H9 (cell line): ENCODE measurements around the gene TCERG1L. TPM values are rescaled to one million over a fixed set of nuclear protein-coding genes. Genes with fewer than 3 reads are reported as not detected.

Experiments used
- DNase-seq: peaks from one replicate; pipeline ENCODE4 v3.0.0-alpha.2; 2017
- H2AFZ ChIP-seq: one replicate; pipeline ENCODE4 v1.6.1; 2013; ENCODE audit warnings: mild to moderate bottlenecking, low read length, control low read depth, moderate library complexity
- H2AK5ac ChIP-seq: 2 replicates; pipeline ENCODE4 v1.6.1; 2013; ENCODE audit warnings: low read length, control low read depth, mixed read lengths; ENCODE audit not compliant: insufficient read length
- H2BK120ac ChIP-seq: one replicate; pipeline ENCODE4 v1.6.1; 2013; ENCODE audit warnings: low read depth, mild to moderate bottlenecking, low read length, control low read depth, inconsistent platforms; ENCODE audit not compliant: poor library complexity, severe bottlenecking
- H2BK12ac ChIP-seq: 2 replicates; pipeline ENCODE4 v1.6.1; 2013; ENCODE audit warnings: low read length, control low read depth, mixed read lengths, low read depth; ENCODE audit not compliant: insufficient read length
- H2BK15ac ChIP-seq: 2 replicates; pipeline ENCODE4 v1.6.1; 2013; ENCODE audit warnings: low read depth, low read length, control low read depth
- H2BK20ac ChIP-seq: one replicate; pipeline ENCODE4 v1.6.1; 2013; ENCODE audit warnings: low read depth, mild to moderate bottlenecking, low read length, control low read depth, inconsistent platforms; ENCODE audit not compliant: poor library complexity, severe bottlenecking
- H2BK5ac ChIP-seq: 2 replicates; pipeline ENCODE4 v1.6.1; 2013; ENCODE audit warnings: low read length, control low read depth, mixed read lengths; ENCODE audit not compliant: insufficient read length
- H3K14ac ChIP-seq: 2 replicates; pipeline ENCODE4 v1.6.1; 2013; ENCODE audit warnings: low read length, control low read depth; ENCODE audit not compliant: insufficient read depth
- H3K18ac ChIP-seq: 2 replicates; pipeline ENCODE4 v1.6.1; 2013; ENCODE audit warnings: low read depth, mild to moderate bottlenecking, mixed read lengths, low read length, control low read depth; ENCODE audit not compliant: insufficient read length
- H3K23ac ChIP-seq: 2 replicates; pipeline ENCODE4 v1.6.1; 2013; ENCODE audit warnings: low read length, control low read depth, mixed read lengths, low read depth; ENCODE audit not compliant: insufficient read length
- H3K23me2 ChIP-seq: 2 replicates; pipeline ENCODE4 v1.6.1; 2013; ENCODE audit warnings: low read depth, mild to moderate bottlenecking, mixed read lengths, low read length, control low read depth; ENCODE audit not compliant: insufficient read length, poor library complexity, severe bottlenecking
- H3K27ac ChIP-seq: 2 replicates; pipeline ENCODE4 v1.5.1; 2013; ENCODE audit warnings: low read length, control low read depth, mixed read lengths, low read depth; ENCODE audit not compliant: insufficient read length
- H3K27me3 ChIP-seq: 2 replicates; pipeline ENCODE4 v1.6.1; 2013; ENCODE audit warnings: low read length, control low read depth, inconsistent platforms; ENCODE audit not compliant: insufficient read depth
- H3K4ac ChIP-seq: 2 replicates; pipeline ENCODE4 v1.6.1; 2013; ENCODE audit warnings: low read depth, mild to moderate bottlenecking, control low read depth, inconsistent platforms, low read length, moderate library complexity
- H3K4me1 ChIP-seq: 2 replicates; pipeline ENCODE4 v1.6.1; 2013; ENCODE audit warnings: low read length, control low read depth, inconsistent platforms; ENCODE audit not compliant: insufficient read depth
- H3K4me2 ChIP-seq: 2 replicates; pipeline ENCODE4 v1.6.1; 2013; ENCODE audit warnings: low read length, control low read depth, mixed read lengths; ENCODE audit not compliant: insufficient read length, insufficient read depth
- H3K56ac ChIP-seq: 2 replicates; pipeline ENCODE4 v1.6.1; 2013; ENCODE audit warnings: low read depth, mild to moderate bottlenecking, mixed read lengths, low read length, control low read depth; ENCODE audit not compliant: insufficient read length
- H3K79me1 ChIP-seq: 2 replicates; pipeline ENCODE4 v1.6.1; 2013; ENCODE audit warnings: low read depth, mild to moderate bottlenecking, moderate library complexity, low read length, control low read depth, inconsistent platforms; ENCODE audit not compliant: insufficient read depth, poor library complexity, severe bottlenecking
- H3K79me2 ChIP-seq: 2 replicates; pipeline ENCODE4 v1.6.1; 2013; ENCODE audit warnings: low read length, control low read depth, inconsistent platforms; ENCODE audit not compliant: insufficient read depth
- H3K9ac ChIP-seq: 2 replicates; pipeline ENCODE4 v1.6.1; 2013; ENCODE audit warnings: low read length, control low read depth, mixed read lengths; ENCODE audit not compliant: insufficient read length; ENCODE audit errors: extremely low read depth
- H3K9me3 ChIP-seq: one replicate; pipeline ENCODE4 v1.6.1; 2013; ENCODE audit warnings: low read depth, low read length, inconsistent platforms; ENCODE audit not compliant: control insufficient read depth
- H3T11ph ChIP-seq: one replicate; pipeline ENCODE4 v1.6.1; 2013; ENCODE audit warnings: mild to moderate bottlenecking, low read length, control low read depth, inconsistent platforms
- H4K20me1 ChIP-seq: one replicate; pipeline ENCODE4 v1.6.1; 2013; ENCODE audit not compliant: control insufficient read depth, insufficient read length, insufficient read depth
- H4K5ac ChIP-seq: 2 replicates; pipeline ENCODE4 v1.6.1; 2013; ENCODE audit warnings: low read depth, mild to moderate bottlenecking, mixed read lengths, low read length, control low read depth; ENCODE audit not compliant: insufficient read length
- H4K8ac ChIP-seq: replicated peaks from 2 replicates; pipeline ENCODE4 v1.6.1; 2013; ENCODE audit warnings: low read length, control low read depth, mixed read lengths, low read depth; ENCODE audit not compliant: insufficient read length
- H4K91ac ChIP-seq: 2 replicates; pipeline ENCODE4 v1.6.1; 2013; ENCODE audit warnings: low read depth, mild to moderate bottlenecking, moderate library complexity, mixed read lengths, low read length, control low read depth; ENCODE audit not compliant: insufficient read length
- H3K27ac Mint-ChIP-seq, 3 experiments: 2 replicates in 2 of 3; 3 replicates in 1 of 3; pipeline ENCODE4 v1.8.0; 2020 to 2021; ENCODE audit warnings: mixed read lengths in 3 of 3, mild to moderate bottlenecking in 1 of 3, moderate library complexity in 1 of 3
- H3K27me3 Mint-ChIP-seq: 2 replicates; pipeline ENCODE4 v1.8.0; 2021; ENCODE audit warnings: low read depth, mild to moderate bottlenecking, moderate library complexity, mixed read lengths
- H3K36me3 Mint-ChIP-seq, 3 experiments: 2 replicates in 2 of 3; 3 replicates in 1 of 3; pipeline ENCODE4 v1.8.0; 2020 to 2021; ENCODE audit warnings: low read depth in 3 of 3, mixed read lengths in 3 of 3; ENCODE audit not compliant: insufficient read depth in 1 of 3
- H3K4me1 Mint-ChIP-seq, 2 experiments: 2 replicates each; pipeline ENCODE4 v1.8.0; 2020; ENCODE audit warnings: mixed read lengths in 2 of 2
- H3K4me3 Mint-ChIP-seq, 2 experiments: 2 replicates in 1 of 2; 3 replicates in 1 of 2; pipeline ENCODE4 v1.8.0; 2020 to 2021; ENCODE audit warnings: mild to moderate bottlenecking in 2 of 2, mixed read lengths in 2 of 2, moderate library complexity in 1 of 2
- H3K9me3 Mint-ChIP-seq, 2 experiments: 2 replicates in 1 of 2; 3 replicates in 1 of 2; pipeline ENCODE4 v1.8.0; 2020; ENCODE audit warnings: mild to moderate bottlenecking in 2 of 2, mixed read lengths in 2 of 2, moderate library complexity in 1 of 2
- WGBS: extraction: QIAGEN DNeasy Blood & Tissue Kit; methylation state at CpG from one replicate; pipeline ENCODE4 v1.1.7; 2013; ENCODE audit warnings: missing lambda C conversion rate, low lambda C conversion rate, mixed read lengths; ENCODE audit not compliant: insufficient read length; ENCODE audit errors: extremely low coverage; 5-methylcytosine and 5-hydroxymethylcytosine counted together
- total RNA-seq: library from RNA; stranded (reverse); gene quantifications from 2 replicates; pipeline ENCODE4 v1.2.1, GENCODE V29; 2021
- TF ChIP-seq, protein P1 (sequence below): fragments of 200-600 bp; sonication (generic); conservative IDR thresholded peaks from 3 replicates; pipeline ENCODE4 v1.8.0; 2021; ENCODE audit warnings: antibody characterized with exemption, mild to moderate bottlenecking

TCERG1L gene
- total RNA-seq, 1 experiment from 2014 or later = 3.3 TPM

DNA sequence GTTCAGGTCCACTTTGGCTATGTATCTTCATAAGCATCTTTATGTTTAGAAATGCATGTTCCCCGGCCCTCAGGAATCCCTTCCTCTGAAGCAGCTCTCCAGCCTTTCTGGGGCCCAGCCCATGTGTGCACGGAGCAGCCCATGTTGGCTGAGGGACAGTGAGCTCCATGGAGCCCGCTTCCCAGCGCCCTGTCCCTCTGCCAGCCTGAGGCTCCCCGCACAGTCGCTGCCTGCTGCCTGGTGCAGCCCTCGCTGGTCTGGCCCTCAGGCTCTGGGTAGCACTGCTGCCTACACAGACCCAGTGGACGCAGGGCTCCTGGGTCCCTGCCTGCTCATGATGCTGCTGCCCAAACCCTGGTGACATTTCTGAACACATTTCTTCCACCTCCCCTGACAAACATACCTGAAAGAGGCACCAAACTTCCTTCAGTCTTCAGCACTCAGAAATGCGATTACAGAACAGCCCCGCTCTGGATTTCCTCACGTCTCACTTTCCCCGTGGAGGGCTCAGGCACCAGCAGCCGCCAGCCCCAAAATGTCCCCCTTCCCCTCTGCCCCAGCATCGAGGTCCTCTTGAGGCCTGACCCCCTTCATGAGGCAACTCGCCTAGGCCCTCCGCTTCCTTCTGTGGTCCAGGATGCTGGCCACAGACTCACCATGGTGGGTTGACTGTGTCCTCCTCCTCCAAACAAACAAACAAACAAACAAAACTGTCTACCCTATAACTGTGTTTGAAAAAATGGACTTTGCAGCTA, 5.0 kb upstream of the TCERG1L start:
- Histone ChIP-seq H3K23me2 (no peaks in the 10 kb centered on the region), H4K5ac (no peak overlapping the region), H3K79me1 (no peaks in the 10 kb centered on the region), H3K4me1 (no peaks in the 10 kb centered on the region; the same call in 1 of the 2 replicates), H3K27ac (no peak overlapping the region), H2AFZ (no peak overlapping the region), H2BK20ac (no peak overlapping the region), H2BK5ac (no peak overlapping the region), H2BK120ac (no peak overlapping the region), H3K27me3 (no peaks in the 10 kb centered on the region), H2BK12ac (no peak overlapping the region), H4K8ac (no peak overlapping the region), H3K14ac (no peak overlapping the region; the same call in 1 of the 2 replicates), H2AK5ac (no peak overlapping the region), H4K20me1 (no peaks in the 10 kb centered on the region), H4K91ac (no peak overlapping the region), H3K79me2 (no peaks in the 10 kb centered on the region), H3K56ac (no peak overlapping the region), H3K4ac (no peak overlapping the region), H3K18ac (no peak overlapping the region), H3K9ac (no peak overlapping the region), H3T11ph (no peak overlapping the region), H2BK15ac (no peak overlapping the region), H3K4me2 (no peak overlapping the region), H3K9me3 (no peaks in the 10 kb centered on the region), H3K23ac (no peak overlapping the region)
- TF ChIP-seq, protein P1, sequence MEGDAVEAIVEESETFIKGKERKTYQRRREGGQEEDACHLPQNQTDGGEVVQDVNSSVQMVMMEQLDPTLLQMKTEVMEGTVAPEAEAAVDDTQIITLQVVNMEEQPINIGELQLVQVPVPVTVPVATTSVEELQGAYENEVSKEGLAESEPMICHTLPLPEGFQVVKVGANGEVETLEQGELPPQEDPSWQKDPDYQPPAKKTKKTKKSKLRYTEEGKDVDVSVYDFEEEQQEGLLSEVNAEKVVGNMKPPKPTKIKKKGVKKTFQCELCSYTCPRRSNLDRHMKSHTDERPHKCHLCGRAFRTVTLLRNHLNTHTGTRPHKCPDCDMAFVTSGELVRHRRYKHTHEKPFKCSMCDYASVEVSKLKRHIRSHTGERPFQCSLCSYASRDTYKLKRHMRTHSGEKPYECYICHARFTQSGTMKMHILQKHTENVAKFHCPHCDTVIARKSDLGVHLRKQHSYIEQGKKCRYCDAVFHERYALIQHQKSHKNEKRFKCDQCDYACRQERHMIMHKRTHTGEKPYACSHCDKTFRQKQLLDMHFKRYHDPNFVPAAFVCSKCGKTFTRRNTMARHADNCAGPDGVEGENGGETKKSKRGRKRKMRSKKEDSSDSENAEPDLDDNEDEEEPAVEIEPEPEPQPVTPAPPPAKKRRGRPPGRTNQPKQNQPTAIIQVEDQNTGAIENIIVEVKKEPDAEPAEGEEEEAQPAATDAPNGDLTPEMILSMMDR = no peak
- Mint-ChIP-seq H3K4me3 (no peak overlapping the region), H3K27ac (no peak overlapping the region; a peak in 1 of 7 replicates), H3K9me3 (no peaks in the 10 kb centered on the region; a peak in 1 of 5 replicates), H3K36me3 (no peaks in the 10 kb centered on the region), H3K4me1 (peaks cover 25 to 26% of the 10 kb centered on the region in 2 experiments), H3K27me3 (peaks cover 36% of the 10 kb centered on the region)
- no peak for DNase-seq
- WGBS = no CpG with 5 or more reads among the region's 16 CpGs
